Endodermal cell (in vitro differentiated cells): ENCODE measurements around the gene ARHGAP26. TPM values are rescaled to one million over a fixed set of nuclear protein-coding genes. Genes with fewer than 3 reads are reported as not detected.

Source experiments
- DNase-seq: peaks from one replicate; pipeline ENCODE4 v3.0.0-alpha.2; 2017
- H3K27ac ChIP-seq: 2 replicates; pipeline ENCODE4 v1.5.1; 2013; ENCODE audit warnings: mild to moderate bottlenecking, low read depth, low read length, moderate library complexity
- H3K27me3 ChIP-seq: 2 replicates; pipeline ENCODE4 v1.6.1; 2013; ENCODE audit warnings: mild to moderate bottlenecking, low read length, moderate library complexity; ENCODE audit not compliant: insufficient read depth, control insufficient read depth, poor library complexity, severe bottlenecking
- H3K36me3 ChIP-seq: 2 replicates; pipeline ENCODE4 v1.7.0; 2013; ENCODE audit warnings: mild to moderate bottlenecking, low read length, moderate library complexity; ENCODE audit not compliant: control insufficient read depth, insufficient read depth
- H3K4me1 ChIP-seq: one replicate; pipeline ENCODE4 v1.7.0; 2013; ENCODE audit warnings: low read length; ENCODE audit not compliant: control insufficient read depth, insufficient read depth
- H3K4me3 ChIP-seq: 2 replicates; pipeline ENCODE4 v1.5.1; 2013; ENCODE audit warnings: mild to moderate bottlenecking, low read length, moderate library complexity
- H3K9ac ChIP-seq: 2 replicates; pipeline ENCODE4 v1.6.1; 2013; ENCODE audit warnings: mild to moderate bottlenecking, low read length, moderate library complexity; ENCODE audit not compliant: poor library complexity, severe bottlenecking; ENCODE audit errors: extremely low read depth
- H3K9me3 ChIP-seq: 2 replicates; pipeline ENCODE4 v1.6.1; 2013; ENCODE audit warnings: mild to moderate bottlenecking, low read length, moderate library complexity; ENCODE audit not compliant: control insufficient read depth
- H3K27ac Mint-ChIP-seq: 2 replicates; pipeline ENCODE4 v1.8.0; 2020; ENCODE audit warnings: mixed read lengths
- H3K27me3 Mint-ChIP-seq: 2 replicates; pipeline ENCODE4 v1.8.0; 2021; ENCODE audit warnings: mild to moderate bottlenecking, mixed read lengths; ENCODE audit not compliant: insufficient read depth
- H3K36me3 Mint-ChIP-seq: 2 replicates; pipeline ENCODE4 v1.8.0; 2020; ENCODE audit warnings: low read depth, mixed read lengths
- H3K4me1 Mint-ChIP-seq: 2 replicates; pipeline ENCODE4 v1.8.0; 2020; ENCODE audit warnings: mixed read lengths
- H3K4me3 Mint-ChIP-seq: 2 replicates; pipeline ENCODE4 v1.8.0; 2020; ENCODE audit warnings: mild to moderate bottlenecking, moderate library complexity, mixed read lengths
- H3K9me3 Mint-ChIP-seq: 2 replicates; pipeline ENCODE4 v1.8.0; 2020; ENCODE audit warnings: mild to moderate bottlenecking, mixed read lengths
- WGBS, 2 experiments: methylation state at CpG; one replicate each; pipeline versions ENCODE4 v1.1.5 to v1.1.7; 2013; ENCODE audit warnings: missing lambda C conversion rate in 2 of 2, mixed read lengths in 1 of 2; ENCODE audit not compliant: insufficient coverage in 1 of 2, insufficient read length in 1 of 2; 5-methylcytosine and 5-hydroxymethylcytosine counted together
- total RNA-seq, 2 donors: library from RNA; stranded (reverse); fragmentation: NEBNext Ultra II Directional in 1 of 2; extraction: Animal tissue kit (Norgen Biotek cat#: 25700) in 1 of 2; gene quantifications; 2 replicates in 1 of 2; 3 replicates in 1 of 2; pipeline ENCODE4 v1.2.1, GENCODE V29; 2021
- TF ChIP-seq, protein P1 (sequence below): fragments of 200-600 bp; sonication (generic); conservative IDR thresholded peaks from 2 replicates; pipeline ENCODE4 v1.5.0; 2021; ENCODE audit warnings: antibody characterized with exemption, mild to moderate bottlenecking

The ARHGAP26 gene
- total RNA-seq, 2 donors from 2014 or later, result 49.2 to 60.5 TPM

DNA sequence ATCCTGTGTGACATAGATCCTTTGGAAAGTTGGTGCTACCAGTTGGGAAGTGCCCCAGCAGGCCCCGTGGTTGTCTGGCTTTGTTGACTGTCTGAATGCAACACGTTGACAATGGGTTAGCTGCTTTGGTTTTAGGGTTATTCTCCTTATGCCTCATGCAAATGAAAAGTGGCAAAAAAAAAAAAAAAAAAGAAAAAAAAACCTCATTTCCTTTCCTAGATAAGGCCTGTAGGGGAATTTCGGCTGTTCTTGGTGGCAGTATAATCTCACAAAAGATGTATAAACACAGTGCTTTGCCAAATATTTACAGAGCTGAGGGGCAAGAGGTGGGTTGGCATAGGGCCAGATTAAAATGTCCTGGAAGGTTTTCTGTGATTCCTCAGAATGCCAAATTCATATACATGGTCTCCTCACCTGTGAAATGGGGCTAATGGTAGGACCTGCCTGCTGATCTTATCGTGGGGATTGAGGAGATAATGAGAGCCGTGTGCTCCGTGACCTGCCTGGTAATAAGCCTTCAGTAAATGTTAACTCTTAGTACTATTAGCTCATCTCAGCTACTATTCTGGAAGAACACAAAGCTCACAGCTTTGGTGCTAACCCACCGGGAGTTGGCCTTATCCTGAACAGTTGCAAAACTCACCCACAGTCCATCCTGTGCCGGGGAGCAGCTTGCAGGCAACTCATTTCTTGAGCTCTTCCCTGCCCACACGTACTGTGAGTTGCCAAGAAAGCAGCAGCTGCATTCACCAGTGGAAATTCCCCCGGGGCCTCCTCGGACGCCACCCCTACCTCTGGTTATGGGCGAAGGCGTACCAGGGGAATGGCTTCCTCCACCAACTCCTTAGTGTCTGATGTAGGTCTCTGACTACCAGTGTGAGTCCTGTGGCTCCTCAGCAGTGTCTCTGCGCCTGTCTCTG is 413.0 kb downstream of the ARHGAP26 start:
- peaks cover 8% of the 10 kb centered on the region for H3K36me3 Mint-ChIP-seq
- H3K4me3 Mint-ChIP-seq, result no peak overlapping the region
- H3K27ac ChIP-seq, result no peak overlapping the region
- H3K9me3 ChIP-seq, result no peaks in the 10 kb centered on the region
- no peak for DNase-seq
- no peaks in the 10 kb centered on the region for H3K9me3 Mint-ChIP-seq
- no peak overlapping the region for H3K9ac ChIP-seq
- TF ChIP-seq, protein P1, sequence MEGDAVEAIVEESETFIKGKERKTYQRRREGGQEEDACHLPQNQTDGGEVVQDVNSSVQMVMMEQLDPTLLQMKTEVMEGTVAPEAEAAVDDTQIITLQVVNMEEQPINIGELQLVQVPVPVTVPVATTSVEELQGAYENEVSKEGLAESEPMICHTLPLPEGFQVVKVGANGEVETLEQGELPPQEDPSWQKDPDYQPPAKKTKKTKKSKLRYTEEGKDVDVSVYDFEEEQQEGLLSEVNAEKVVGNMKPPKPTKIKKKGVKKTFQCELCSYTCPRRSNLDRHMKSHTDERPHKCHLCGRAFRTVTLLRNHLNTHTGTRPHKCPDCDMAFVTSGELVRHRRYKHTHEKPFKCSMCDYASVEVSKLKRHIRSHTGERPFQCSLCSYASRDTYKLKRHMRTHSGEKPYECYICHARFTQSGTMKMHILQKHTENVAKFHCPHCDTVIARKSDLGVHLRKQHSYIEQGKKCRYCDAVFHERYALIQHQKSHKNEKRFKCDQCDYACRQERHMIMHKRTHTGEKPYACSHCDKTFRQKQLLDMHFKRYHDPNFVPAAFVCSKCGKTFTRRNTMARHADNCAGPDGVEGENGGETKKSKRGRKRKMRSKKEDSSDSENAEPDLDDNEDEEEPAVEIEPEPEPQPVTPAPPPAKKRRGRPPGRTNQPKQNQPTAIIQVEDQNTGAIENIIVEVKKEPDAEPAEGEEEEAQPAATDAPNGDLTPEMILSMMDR, result peak; percentile 47
- no peaks in the 10 kb centered on the region for H3K36me3 ChIP-seq
- H3K4me3 ChIP-seq, result no peak overlapping the region
- H3K27me3 ChIP-seq, result no peaks in the 10 kb centered on the region
- H3K4me1 ChIP-seq, result peaks cover 23% of the 10 kb centered on the region
- no peaks in the 10 kb centered on the region for H3K27me3 Mint-ChIP-seq
- WGBS, 2 experiments, result 81 to 84% methylated on average over 11 to 15 of the region's 15 CpGs
- H3K4me1 Mint-ChIP-seq, result peaks cover 54% of the 10 kb centered on the region
- H3K27ac Mint-ChIP-seq, result peak overlapping the region; percentile 82

- Mint-ChIP-seq H3K36me3 (peaks cover 8% of the 10 kb centered on the region), H3K9me3 (no peaks in the 10 kb centered on the region), H3K27ac (peak overlapping the region; percentile 40), H3K27me3 (no peaks in the 10 kb centered on the region), H3K4me1 (peaks cover 54% of the 10 kb centered on the region), H3K4me3 (no peak overlapping the region)
- WGBS, 2 experiments, result 100% methylated on average over 1 of the region's 1 CpG
- Histone ChIP-seq H3K9me3 (no peaks in the 10 kb centered on the region), H3K27me3 (no peaks in the 10 kb centered on the region), H3K36me3 (no peaks in the 10 kb centered on the region), H3K4me3 (no peak overlapping the region), H3K9ac (no peak overlapping the region), H3K27ac (no peak overlapping the region), H3K4me1 (peaks cover 23% of the 10 kb centered on the region)
- TF ChIP-seq, protein P1, result no peak
- DNase-seq, result no peak
These were observed 413.8 kb downstream of the ARHGAP26 start for GRCh38 chr5:143183989-143184388.

GRCh38 chr5:143186623-143187022 is 416.4 kb downstream of the ARHGAP26 start:
- Mint-ChIP-seq H3K27ac (no peak overlapping the region), H3K4me3 (no peak overlapping the region), H3K4me1 (peaks cover 43% of the 10 kb centered on the region), H3K27me3 (no peaks in the 10 kb centered on the region), H3K36me3 (no peaks in the 10 kb centered on the region), H3K9me3 (no peaks in the 10 kb centered on the region)
- Histone ChIP-seq H3K4me3 (no peak overlapping the region), H3K9ac (no peak overlapping the region), H3K36me3 (no peaks in the 10 kb centered on the region), H3K9me3 (peaks cover 5% of the 10 kb centered on the region), H3K27me3 (no peaks in the 10 kb centered on the region), H3K4me1 (peaks cover 20% of the 10 kb centered on the region), H3K27ac (no peak overlapping the region)
- TF ChIP-seq, protein P1, result no peak
- no peak for DNase-seq
